Spinal cord (tissue), 10 donors: Measurements from ENCODE around the gene PUDP. TPM values are rescaled to one million over a fixed set of nuclear protein-coding genes. Genes with fewer than 3 reads are reported as not detected.

Experiments
- DNase-seq, 6 donors: peaks; one replicate each; pipeline versions ENCODE4 v3.0.0 to v3.0.0-alpha.2; 2013 to 2015; ENCODE audit warnings: low spot score in 6 of 6, low read depth in 4 of 6
- H3K27ac ChIP-seq: one replicate; pipeline ENCODE4 v1.5.1; 2013; ENCODE audit warnings: low read depth, low read length, control low read depth
- H3K27me3 ChIP-seq: one replicate; pipeline ENCODE4 v1.6.1; 2013; ENCODE audit warnings: low read length; ENCODE audit not compliant: control insufficient read depth, insufficient read depth
- H3K36me3 ChIP-seq: one replicate; pipeline ENCODE4 v1.6.1; 2013; ENCODE audit warnings: low read length; ENCODE audit not compliant: control insufficient read depth, insufficient read depth
- H3K4me1 ChIP-seq: one replicate; pipeline ENCODE4 v1.6.1; 2013; ENCODE audit warnings: low read length; ENCODE audit not compliant: control insufficient read depth, insufficient read depth
- H3K4me3 ChIP-seq: one replicate; pipeline ENCODE4 v1.5.1; 2013; ENCODE audit warnings: low read depth, low read length, control low read depth
- H3K9me3 ChIP-seq: one replicate; pipeline ENCODE4 v1.6.1; 2013; ENCODE audit warnings: low read length; ENCODE audit not compliant: control insufficient read depth, insufficient read depth
- WGBS: methylation state at CpG from one replicate; pipeline ENCODE4 v1.1.5; 2013; ENCODE audit warnings: missing lambda C conversion rate; ENCODE audit not compliant: insufficient coverage; 5-methylcytosine and 5-hydroxymethylcytosine counted together
- polyA plus RNA-seq, 2 donors: library from polyadenylated mRNA; unstranded; fragments of 120-200 nt; gene quantifications; one replicate each; pipeline ENCODE4 v1.2.1, GENCODE V29; 2013; ENCODE audit not compliant: insufficient read length in 2 of 2
- total RNA-seq, 2 donors: library from RNA; depleted of rRNA in 1 of 2; stranded (reverse); fragments of 120-200 nt in 1 of 2; fragments of >200 nt in 1 of 2; gene quantifications; one replicate each; pipeline versions ENCODE4 v1.2.3 to v1.2.4, GENCODE V29; 2013 to 2014
- donor health status: healthy.

PUDP gene
- total and polyA plus RNA-seq, 4 donors: 10.6 to 16.8 (median 11.0) TPM

GRCh38 chrX:7170898-7171297 lies 22.9 kb upstream of the PUDP start:
- no peak overlapping the region for H3K27ac ChIP-seq
- H3K4me3 ChIP-seq: no peak overlapping the region
- H3K36me3 ChIP-seq: no peaks in the 10 kb centered on the region
- H3K27me3 ChIP-seq: no peaks in the 10 kb centered on the region
- no peaks in the 10 kb centered on the region for H3K4me1 ChIP-seq
- 100% methylated on average over 2 of the region's 3 CpGs for WGBS
- no peaks in the 10 kb centered on the region for H3K9me3 ChIP-seq
- no peak for DNase-seq

DNA sequence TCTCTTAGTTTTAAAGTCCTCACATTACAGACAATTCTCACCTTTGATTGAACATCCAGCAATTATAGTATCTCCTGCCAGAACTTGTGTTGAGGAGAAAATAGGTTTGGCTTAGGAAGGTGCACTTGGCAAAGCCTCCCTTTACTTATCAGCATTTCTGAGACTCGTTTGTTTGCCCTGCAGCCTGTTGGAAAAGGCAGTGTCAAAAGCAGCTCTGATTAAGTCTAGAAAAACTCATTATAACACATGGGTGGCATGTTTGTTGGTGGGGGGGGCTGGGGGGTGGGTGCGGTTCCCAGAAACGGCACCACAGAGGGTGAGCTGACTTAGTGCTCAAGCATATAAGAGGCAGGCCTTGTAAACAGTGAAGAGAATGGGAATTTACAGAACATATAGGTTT lies 21.7 kb upstream of the PUDP start:
- Histone ChIP-seq H3K27me3 (no peaks in the 10 kb centered on the region), H3K4me1 (no peaks in the 10 kb centered on the region), H3K9me3 (no peaks in the 10 kb centered on the region), H3K36me3 (no peaks in the 10 kb centered on the region), H3K4me3 (no peak overlapping the region), H3K27ac (no peak overlapping the region)
- 100% methylated on average over 2 of the region's 3 CpGs for WGBS
- DNase-seq: no peak

- H3K4me1 ChIP-seq: no peaks in the 10 kb centered on the region
These were observed 20.4 kb upstream of the PUDP start for GRCh38 chrX:7168371-7168770.

GRCh38 chrX:7164174-7164573 lies 16.2 kb upstream of the PUDP start:
- H3K4me3 ChIP-seq: no peak overlapping the region
- no peaks in the 10 kb centered on the region for H3K27me3 ChIP-seq
- no peak for DNase-seq
- no peak overlapping the region for H3K27ac ChIP-seq
- no peaks in the 10 kb centered on the region for H3K9me3 ChIP-seq
- no peaks in the 10 kb centered on the region for H3K36me3 ChIP-seq
- no peaks in the 10 kb centered on the region for H3K4me1 ChIP-seq
- WGBS: 67% methylated on average over 1 of the region's 3 CpGs

More at GRCh38 chrX:7168371-7168770, 20.4 kb upstream of the PUDP start:
- no peak overlapping the region for H3K27ac ChIP-seq
- no peak for DNase-seq
- H3K4me3 ChIP-seq: no peak overlapping the region
- no peaks in the 10 kb centered on the region for H3K9me3 ChIP-seq
- no peaks in the 10 kb centered on the region for H3K36me3 ChIP-seq
- no peaks in the 10 kb centered on the region for H3K27me3 ChIP-seq
- 100% methylated on average over 1 of the region's 1 CpG for WGBS

- Histone ChIP-seq H3K9me3 (no peaks in the 10 kb centered on the region), H3K36me3 (no peaks in the 10 kb centered on the region), H3K27ac (no peak overlapping the region), H3K4me1 (no peaks in the 10 kb centered on the region), H3K4me3 (no peak overlapping the region), H3K27me3 (no peaks in the 10 kb centered on the region)
- DNase-seq: no peak
- 85% methylated on average over 1 of the region's 1 CpG for WGBS
These were observed 15.3 kb upstream of the PUDP start for GRCh38 chrX:7163146-7163677.

DNA sequence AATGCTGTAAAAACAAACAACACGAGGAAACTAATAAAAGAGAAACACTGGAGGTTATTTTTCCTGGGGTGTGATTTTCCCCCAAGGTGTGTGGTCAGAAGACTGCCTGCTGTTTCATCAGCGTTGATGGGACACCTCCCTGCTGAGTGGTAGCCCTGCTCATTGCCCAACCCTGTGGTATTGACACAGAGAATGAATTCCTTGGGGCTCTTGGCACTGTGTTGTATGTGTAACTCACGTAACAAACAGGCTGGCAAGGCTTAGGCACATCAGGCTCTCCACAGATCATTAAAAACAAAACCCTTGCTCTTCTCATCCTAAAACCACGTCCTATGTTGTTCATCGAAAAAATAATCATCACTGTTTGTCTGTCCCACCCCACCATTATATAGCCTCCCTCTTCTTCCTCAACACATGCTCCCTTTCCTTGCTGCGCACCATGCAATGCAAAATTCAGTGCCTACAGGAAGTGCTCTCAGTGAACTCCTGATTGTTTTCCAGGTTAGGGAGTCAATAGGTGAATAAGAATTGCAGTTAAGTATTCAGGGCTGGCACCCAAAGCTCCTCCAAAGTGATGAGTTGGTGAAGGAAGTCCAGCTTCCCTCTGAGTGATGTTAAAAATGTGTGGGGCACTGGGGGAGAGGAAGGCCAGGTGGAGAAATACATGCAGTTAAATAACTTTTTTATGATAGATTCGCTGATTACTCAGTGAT lies 11.4 kb upstream of the PUDP start:
- no peak for DNase-seq
- 66% methylated on average over 6 of the region's 7 CpGs for WGBS
- Histone ChIP-seq H3K27me3 (no peaks in the 10 kb centered on the region), H3K27ac (no peak overlapping the region), H3K36me3 (no peaks in the 10 kb centered on the region), H3K9me3 (no peaks in the 10 kb centered on the region), H3K4me1 (no peaks in the 10 kb centered on the region), H3K4me3 (no peak overlapping the region)

GRCh38 chrX:7158468-7158990 lies 10.6 kb upstream of the PUDP start:
- H3K4me3 ChIP-seq: no peak overlapping the region
- H3K4me1 ChIP-seq: no peaks in the 10 kb centered on the region
- H3K36me3 ChIP-seq: no peaks in the 10 kb centered on the region
- peaks cover 2% of the 10 kb centered on the region for H3K27me3 ChIP-seq
- no peaks in the 10 kb centered on the region for H3K9me3 ChIP-seq
- H3K27ac ChIP-seq: no peak overlapping the region
- 30% methylated on average over 2 of the region's 5 CpGs for WGBS
- no peak for DNase-seq

DNA sequence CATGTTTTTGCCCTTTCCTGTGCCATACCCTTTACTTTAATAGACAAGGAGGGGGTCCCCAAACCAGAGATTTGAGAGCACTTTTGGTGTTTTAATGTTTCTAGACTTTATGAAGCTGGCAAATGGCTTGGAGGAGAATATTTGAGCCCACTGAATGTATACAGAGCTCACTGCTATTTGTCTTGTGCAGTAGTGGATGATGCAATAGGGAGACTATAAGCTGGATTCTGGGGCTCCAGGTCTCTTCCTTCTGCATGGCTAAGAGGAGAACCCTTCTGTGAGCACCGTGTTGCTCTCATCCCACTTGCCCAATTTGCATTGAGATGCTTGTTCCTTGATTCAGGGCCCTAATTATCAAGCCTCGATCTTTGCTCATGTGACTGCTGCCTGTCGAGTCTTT lies 8.9 kb upstream of the PUDP start:
- H3K9me3 ChIP-seq: no peaks in the 10 kb centered on the region
- H3K27me3 ChIP-seq: peaks cover 5% of the 10 kb centered on the region
- H3K4me1 ChIP-seq: no peaks in the 10 kb centered on the region
- no peak overlapping the region for H3K27ac ChIP-seq
- 77% methylated on average over 3 of the region's 3 CpGs for WGBS
- no peak overlapping the region for H3K4me3 ChIP-seq
- H3K36me3 ChIP-seq: no peaks in the 10 kb centered on the region
- no peak for DNase-seq

- no peak for DNase-seq
- Histone ChIP-seq H3K27me3 (peaks cover 5% of the 10 kb centered on the region), H3K36me3 (no peaks in the 10 kb centered on the region), H3K27ac (no peak overlapping the region), H3K9me3 (no peaks in the 10 kb centered on the region), H3K4me1 (no peaks in the 10 kb centered on the region), H3K4me3 (no peak overlapping the region)
- WGBS: no CpG with 5 or more reads among the region's 1 CpG
These were observed 7.2 kb upstream of the PUDP start for GRCh38 chrX:7155163-7155562.

DNA sequence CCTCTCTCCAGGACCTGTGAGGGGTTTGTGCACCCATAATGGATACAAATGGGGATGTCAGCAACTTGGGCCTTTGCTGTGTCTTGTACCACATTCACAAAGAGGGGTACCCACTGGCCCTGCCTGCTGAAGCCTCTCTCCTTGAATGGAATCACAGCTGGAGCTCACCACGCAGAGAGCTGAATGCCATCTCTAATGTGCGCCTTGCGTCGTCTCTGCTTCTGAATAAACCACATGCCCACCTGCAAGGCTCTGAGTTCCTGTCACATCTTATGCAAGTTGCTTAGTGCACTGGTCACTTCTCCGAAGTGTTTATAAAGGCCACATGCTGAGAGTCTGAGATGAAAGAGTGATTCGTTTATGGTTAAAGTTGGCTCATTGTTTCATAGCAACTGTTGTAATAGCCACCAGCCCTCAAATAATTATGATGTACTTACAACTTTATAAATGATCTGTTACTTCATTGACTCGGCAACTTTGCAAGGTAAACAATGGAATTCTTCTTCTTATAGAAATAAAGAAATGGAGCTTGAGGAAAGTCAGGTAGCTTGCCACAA lies 6.2 kb upstream of the PUDP start:
- Histone ChIP-seq H3K36me3 (no peaks in the 10 kb centered on the region), H3K4me1 (no peaks in the 10 kb centered on the region), H3K9me3 (no peaks in the 10 kb centered on the region), H3K27ac (no peak overlapping the region), H3K4me3 (no peak overlapping the region), H3K27me3 (peaks cover 5% of the 10 kb centered on the region)
- no peak for DNase-seq
- WGBS: 42% methylated on average over 4 of the region's 7 CpGs
